H9 (cell line): Measurements from ENCODE around the gene PHF21B. TPM values are rescaled to one million over a fixed set of nuclear protein-coding genes. Genes with fewer than 3 reads are reported as not detected.

Experiments used
- DNase-seq: peaks from one replicate; pipeline ENCODE4 v3.0.0-alpha.2; 2017
- H2AFZ ChIP-seq: one replicate; pipeline ENCODE4 v1.6.1; 2013; ENCODE audit warnings: mild to moderate bottlenecking, low read length, control low read depth, moderate library complexity
- H2AK5ac ChIP-seq: 2 replicates; pipeline ENCODE4 v1.6.1; 2013; ENCODE audit warnings: low read length, control low read depth, mixed read lengths; ENCODE audit not compliant: insufficient read length
- H2BK120ac ChIP-seq: one replicate; pipeline ENCODE4 v1.6.1; 2013; ENCODE audit warnings: low read depth, mild to moderate bottlenecking, low read length, control low read depth, inconsistent platforms; ENCODE audit not compliant: poor library complexity, severe bottlenecking
- H2BK12ac ChIP-seq: 2 replicates; pipeline ENCODE4 v1.6.1; 2013; ENCODE audit warnings: low read length, control low read depth, mixed read lengths, low read depth; ENCODE audit not compliant: insufficient read length
- H2BK15ac ChIP-seq: 2 replicates; pipeline ENCODE4 v1.6.1; 2013; ENCODE audit warnings: low read depth, low read length, control low read depth
- H2BK20ac ChIP-seq: one replicate; pipeline ENCODE4 v1.6.1; 2013; ENCODE audit warnings: low read depth, mild to moderate bottlenecking, low read length, control low read depth, inconsistent platforms; ENCODE audit not compliant: poor library complexity, severe bottlenecking
- H2BK5ac ChIP-seq: 2 replicates; pipeline ENCODE4 v1.6.1; 2013; ENCODE audit warnings: low read length, control low read depth, mixed read lengths; ENCODE audit not compliant: insufficient read length
- H3K14ac ChIP-seq: 2 replicates; pipeline ENCODE4 v1.6.1; 2013; ENCODE audit warnings: low read length, control low read depth; ENCODE audit not compliant: insufficient read depth
- H3K18ac ChIP-seq: 2 replicates; pipeline ENCODE4 v1.6.1; 2013; ENCODE audit warnings: low read depth, mild to moderate bottlenecking, mixed read lengths, low read length, control low read depth; ENCODE audit not compliant: insufficient read length
- H3K23ac ChIP-seq: 2 replicates; pipeline ENCODE4 v1.6.1; 2013; ENCODE audit warnings: low read length, control low read depth, mixed read lengths, low read depth; ENCODE audit not compliant: insufficient read length
- H3K23me2 ChIP-seq: 2 replicates; pipeline ENCODE4 v1.6.1; 2013; ENCODE audit warnings: low read depth, mild to moderate bottlenecking, mixed read lengths, low read length, control low read depth; ENCODE audit not compliant: insufficient read length, poor library complexity, severe bottlenecking
- H3K27ac ChIP-seq: 2 replicates; pipeline ENCODE4 v1.5.1; 2013; ENCODE audit warnings: low read length, control low read depth, mixed read lengths, low read depth; ENCODE audit not compliant: insufficient read length
- H3K27me3 ChIP-seq: 2 replicates; pipeline ENCODE4 v1.6.1; 2013; ENCODE audit warnings: low read length, control low read depth, inconsistent platforms; ENCODE audit not compliant: insufficient read depth
- H3K4ac ChIP-seq: 2 replicates; pipeline ENCODE4 v1.6.1; 2013; ENCODE audit warnings: low read depth, mild to moderate bottlenecking, control low read depth, inconsistent platforms, low read length, moderate library complexity
- H3K4me1 ChIP-seq: 2 replicates; pipeline ENCODE4 v1.6.1; 2013; ENCODE audit warnings: low read length, control low read depth, inconsistent platforms; ENCODE audit not compliant: insufficient read depth
- H3K4me2 ChIP-seq: 2 replicates; pipeline ENCODE4 v1.6.1; 2013; ENCODE audit warnings: low read length, control low read depth, mixed read lengths; ENCODE audit not compliant: insufficient read length, insufficient read depth
- H3K56ac ChIP-seq: 2 replicates; pipeline ENCODE4 v1.6.1; 2013; ENCODE audit warnings: low read depth, mild to moderate bottlenecking, mixed read lengths, low read length, control low read depth; ENCODE audit not compliant: insufficient read length
- H3K79me1 ChIP-seq: 2 replicates; pipeline ENCODE4 v1.6.1; 2013; ENCODE audit warnings: low read depth, mild to moderate bottlenecking, moderate library complexity, low read length, control low read depth, inconsistent platforms; ENCODE audit not compliant: insufficient read depth, poor library complexity, severe bottlenecking
- H3K79me2 ChIP-seq: 2 replicates; pipeline ENCODE4 v1.6.1; 2013; ENCODE audit warnings: low read length, control low read depth, inconsistent platforms; ENCODE audit not compliant: insufficient read depth
- H3K9ac ChIP-seq: 2 replicates; pipeline ENCODE4 v1.6.1; 2013; ENCODE audit warnings: low read length, control low read depth, mixed read lengths; ENCODE audit not compliant: insufficient read length; ENCODE audit errors: extremely low read depth
- H3K9me3 ChIP-seq: one replicate; pipeline ENCODE4 v1.6.1; 2013; ENCODE audit warnings: low read depth, low read length, inconsistent platforms; ENCODE audit not compliant: control insufficient read depth
- H3T11ph ChIP-seq: one replicate; pipeline ENCODE4 v1.6.1; 2013; ENCODE audit warnings: mild to moderate bottlenecking, low read length, control low read depth, inconsistent platforms
- H4K20me1 ChIP-seq: one replicate; pipeline ENCODE4 v1.6.1; 2013; ENCODE audit not compliant: control insufficient read depth, insufficient read length, insufficient read depth
- H4K5ac ChIP-seq: 2 replicates; pipeline ENCODE4 v1.6.1; 2013; ENCODE audit warnings: low read depth, mild to moderate bottlenecking, mixed read lengths, low read length, control low read depth; ENCODE audit not compliant: insufficient read length
- H4K8ac ChIP-seq: replicated peaks from 2 replicates; pipeline ENCODE4 v1.6.1; 2013; ENCODE audit warnings: low read length, control low read depth, mixed read lengths, low read depth; ENCODE audit not compliant: insufficient read length
- H4K91ac ChIP-seq: 2 replicates; pipeline ENCODE4 v1.6.1; 2013; ENCODE audit warnings: low read depth, mild to moderate bottlenecking, moderate library complexity, mixed read lengths, low read length, control low read depth; ENCODE audit not compliant: insufficient read length
- H3K27ac Mint-ChIP-seq, 3 experiments: 2 replicates in 2 of 3; 3 replicates in 1 of 3; pipeline ENCODE4 v1.8.0; 2020 to 2021; ENCODE audit warnings: mixed read lengths in 3 of 3, mild to moderate bottlenecking in 1 of 3, moderate library complexity in 1 of 3
- H3K27me3 Mint-ChIP-seq: 2 replicates; pipeline ENCODE4 v1.8.0; 2021; ENCODE audit warnings: low read depth, mild to moderate bottlenecking, moderate library complexity, mixed read lengths
- H3K36me3 Mint-ChIP-seq, 3 experiments: 2 replicates in 2 of 3; 3 replicates in 1 of 3; pipeline ENCODE4 v1.8.0; 2020 to 2021; ENCODE audit warnings: low read depth in 3 of 3, mixed read lengths in 3 of 3; ENCODE audit not compliant: insufficient read depth in 1 of 3
- H3K4me1 Mint-ChIP-seq, 2 experiments: 2 replicates each; pipeline ENCODE4 v1.8.0; 2020; ENCODE audit warnings: mixed read lengths in 2 of 2
- H3K4me3 Mint-ChIP-seq, 2 experiments: 2 replicates in 1 of 2; 3 replicates in 1 of 2; pipeline ENCODE4 v1.8.0; 2020 to 2021; ENCODE audit warnings: mild to moderate bottlenecking in 2 of 2, mixed read lengths in 2 of 2, moderate library complexity in 1 of 2
- H3K9me3 Mint-ChIP-seq, 2 experiments: 2 replicates in 1 of 2; 3 replicates in 1 of 2; pipeline ENCODE4 v1.8.0; 2020; ENCODE audit warnings: mild to moderate bottlenecking in 2 of 2, mixed read lengths in 2 of 2, moderate library complexity in 1 of 2
- CTCF ChIP-seq: fragments of 200-600 bp; sonication (generic); conservative IDR thresholded peaks from 3 replicates; pipeline ENCODE4 v1.8.0; 2021; ENCODE audit warnings: antibody characterized with exemption, mild to moderate bottlenecking
- WGBS: extraction: QIAGEN DNeasy Blood & Tissue Kit; methylation state at CpG from one replicate; pipeline ENCODE4 v1.1.7; 2013; ENCODE audit warnings: missing lambda C conversion rate, low lambda C conversion rate, mixed read lengths; ENCODE audit not compliant: insufficient read length; ENCODE audit errors: extremely low coverage; 5-methylcytosine and 5-hydroxymethylcytosine counted together
- total RNA-seq: library from RNA; stranded (reverse); gene quantifications from 2 replicates; pipeline ENCODE4 v1.2.1, GENCODE V29; 2021

Gene PHF21B
- total RNA-seq, 1 experiment from 2014 or later: 60.3 TPM

- H3K9me3 Mint-ChIP-seq: peaks cover 21 to 24% of the 10 kb centered on the region in 2 experiments
- Histone ChIP-seq H3K23me2 (no peaks in the 10 kb centered on the region), H3K79me2 (peaks cover 2% of the 10 kb centered on the region; the same call in 1 of the 2 replicates), H2BK5ac (no peak overlapping the region), H2AFZ (no peak overlapping the region), H3K18ac (no peak overlapping the region), H4K20me1 (no peaks in the 10 kb centered on the region), H3K4ac (no peak overlapping the region), H2BK20ac (no peak overlapping the region), H2BK15ac (no peak overlapping the region), H3K9me3 (no peaks in the 10 kb centered on the region), H3K79me1 (peaks cover 2% of the 10 kb centered on the region), H2AK5ac (no peak overlapping the region), H2BK12ac (no peak overlapping the region), H3T11ph (no peak overlapping the region), H3K4me1 (peaks cover 6% of the 10 kb centered on the region; the same call in 1 of the 2 replicates), H3K23ac (no peak overlapping the region), H3K56ac (no peak overlapping the region), H2BK120ac (no peak overlapping the region), H4K8ac (no peak overlapping the region), H3K4me2 (no peak overlapping the region), H3K14ac (no peak overlapping the region; the same call in 1 of the 2 replicates), H3K27ac (no peak overlapping the region), H4K91ac (no peak overlapping the region), H3K27me3 (no peaks in the 10 kb centered on the region), H3K9ac (no peak overlapping the region), H4K5ac (no peak overlapping the region)
- H3K4me3 Mint-ChIP-seq: no peak overlapping the region
- DNase-seq: no peak
- H3K27ac Mint-ChIP-seq: peak overlapping the region in 1 of 3 experiments; percentile 64; a peak in 2 of 7 replicates
- no CpG with 5 or more reads among the region's 13 CpGs for WGBS
- TF ChIP-seq CTCF: no peak
- H3K27me3 Mint-ChIP-seq: peaks cover 7% of the 10 kb centered on the region
- peaks cover 33 to 53% (median 37%) of the 10 kb centered on the region in 3 experiments for H3K36me3 Mint-ChIP-seq
- H3K4me1 Mint-ChIP-seq: peaks cover 38 to 47% of the 10 kb centered on the region in 2 experiments
Measured at GRCh38 chr22:44947846-44948245, 62.0 kb downstream of the PHF21B start.
